HL-60 (cell line): ENCODE data around the gene SLC13A2.

Experiments used
- DNase-seq, 2 experiments: peaks; one replicate each; pipeline ENCODE4 v3.0.0-alpha.2; 2010 to 2020; ENCODE audit warnings: low read depth in 1 of 2, low spot score in 1 of 2
- H3K27ac ChIP-seq: fragments of 250-450 bp; sonication (Bioruptor Pico); replicated peaks from 2 replicates; pipeline ENCODE4 v1.5.1; 2020; ENCODE audit warnings: mild to moderate bottlenecking, moderate library complexity
- H3K27me3 ChIP-seq: fragments of 250-450 bp; sonication (Bioruptor Pico); 2 replicates; pipeline ENCODE4 v1.5.1; 2021; ENCODE audit warnings: mild to moderate bottlenecking, moderate library complexity; ENCODE audit not compliant: insufficient read depth, poor library complexity, severe bottlenecking
- H3K4me3 ChIP-seq: replicated peaks from 2 replicates; pipeline ENCODE4 v1.5.1; 2011; ENCODE audit warnings: mild to moderate bottlenecking, control low read depth, low read length; ENCODE audit not compliant: insufficient read depth
- CTCF ChIP-seq: IDR thresholded peaks from one replicate; pipeline ENCODE4 v1.5.1; 2011; ENCODE audit warnings: low read length, control low read depth, inconsistent platforms; ENCODE audit not compliant: insufficient read depth
- GABPA ChIP-seq: IDR thresholded peaks from 2 replicates; pipeline ENCODE4 v1.6.1; 2012; ENCODE audit warnings: low read depth
- POLR2AphosphoS5 ChIP-seq: IDR thresholded peaks from 2 replicates; pipeline ENCODE4 v1.6.1; 2012; ENCODE audit warnings: low read depth
- REST ChIP-seq: IDR thresholded peaks from 2 replicates; pipeline ENCODE4 v1.6.1; 2012; ENCODE audit warnings: low read depth; ENCODE audit not compliant: insufficient replicate concordance
- SPI1 ChIP-seq: IDR thresholded peaks from 2 replicates; pipeline ENCODE4 v1.6.1; 2012; ENCODE audit warnings: low read depth, mild to moderate bottlenecking, borderline replicate concordance

The SLC13A2 gene

GRCh38 chr17:28482551-28483199, 9.2 kb downstream of the SLC13A2 start:
- DNase-seq = no peak
- Histone ChIP-seq H3K4me3 (no peak overlapping the region), H3K27ac (no peak overlapping the region), H3K27me3 (no peaks in the 10 kb centered on the region)
- TF ChIP-seq REST (no peak), SPI1 (no peak), POLR2AphosphoS5 (no peak), CTCF (no peak), GABPA (no peak)

GRCh38 chr17:28484296-28484695, 10.9 kb downstream of the SLC13A2 start:
- peak in 1 of 2 experiments; percentile 41 for DNase-seq
- TF ChIP-seq CTCF = no peak
- TF ChIP-seq SPI1 = peak; percentile 14; the same call in 1 of the 2 replicates
- Histone ChIP-seq H3K27ac (no peak overlapping the region), H3K4me3 (no peak overlapping the region), H3K27me3 (no peaks in the 10 kb centered on the region)

- Histone ChIP-seq H3K27me3 (no peaks in the 10 kb centered on the region), H3K4me3 (no peak overlapping the region), H3K27ac (no peak overlapping the region)
- no peak for TF ChIP-seq POLR2AphosphoS5
- no peak for TF ChIP-seq CTCF
- no peak for TF ChIP-seq GABPA
- no peak for TF ChIP-seq REST
- no peak for TF ChIP-seq SPI1
- DNase-seq = no peak
Measured at GRCh38 chr17:28485049-28485448, 11.6 kb downstream of the SLC13A2 start.

GRCh38 chr17:28487881-28488532, 14.6 kb downstream of the SLC13A2 start:
- TF ChIP-seq REST (no peak), POLR2AphosphoS5 (no peak), GABPA (no peak)
- DNase-seq = no peak
- Histone ChIP-seq H3K27ac (no peak overlapping the region), H3K4me3 (no peak overlapping the region), H3K27me3 (no peaks in the 10 kb centered on the region)
